HG03432 (cell line): ENCODE data around the gene CPO.

Experiments used
- ATAC-seq: cut with Tn5 transposase; IDR thresholded peaks from one replicate; pipeline ENCODE4 v1.9.1; 2021; ENCODE audit warnings: mild to moderate bottlenecking, moderate library complexity; ENCODE audit not compliant: unreplicated experiment

Gene CPO

GRCh38 chr2:206970589-206971360 is 31.5 kb downstream of the CPO start:
- no peak for ATAC-seq

- ATAC-seq, result no peak
Observed at GRCh38 chr2:206971805-206972204, 32.5 kb downstream of the CPO start.

- no peak for ATAC-seq
Observed at GRCh38 chr2:206974551-206974950, 35.2 kb downstream of the CPO start.

- no peak for ATAC-seq
Observed at GRCh38 chr2:206978746-206979145, 39.4 kb downstream of the CPO start.

- no peak for ATAC-seq
Observed at GRCh38 chr2:206979365-206979764, 40.0 kb downstream of the CPO start.

- ATAC-seq, result no peak
Observed at GRCh38 chr2:206979922-206980321, 40.6 kb downstream of the CPO start.

DNA sequence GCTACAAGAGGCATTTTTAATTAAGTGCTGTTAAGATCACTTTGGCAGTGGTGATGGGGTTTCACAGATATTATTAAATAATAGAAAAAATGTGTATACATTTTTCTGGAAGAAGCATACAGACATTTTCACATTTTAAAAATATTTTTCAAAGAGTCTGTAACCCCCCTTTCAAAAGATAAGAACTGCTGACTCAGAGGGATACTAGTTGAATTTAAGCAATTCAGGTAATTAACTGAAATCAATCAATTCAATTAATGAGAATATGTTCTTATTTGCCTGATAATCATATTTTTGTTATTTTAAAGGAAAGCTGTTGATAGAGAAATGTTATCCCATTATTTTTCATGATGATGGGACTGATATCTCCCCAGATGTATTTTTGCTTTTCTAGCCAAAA is 41.1 kb downstream of the CPO start:
- no peak for ATAC-seq

- ATAC-seq, result no peak
Observed at GRCh38 chr2:206981086-206981674, 41.9 kb downstream of the CPO start.

- peak; percentile 38 for ATAC-seq
Observed at GRCh38 chr2:206981739-206982340, 42.5 kb downstream of the CPO start.

GRCh38 chr2:206982360-206982955 is 43.1 kb downstream of the CPO start:
- ATAC-seq, result no peak

- ATAC-seq, result no peak
Observed at GRCh38 chr2:206983161-206983859, 44.0 kb downstream of the CPO start.

GRCh38 chr2:206984206-206984605 is 44.9 kb downstream of the CPO start:
- no peak for ATAC-seq

- ATAC-seq, result no peak
Observed at GRCh38 chr2:206986943-206987342, 47.6 kb downstream of the CPO start.

DNA sequence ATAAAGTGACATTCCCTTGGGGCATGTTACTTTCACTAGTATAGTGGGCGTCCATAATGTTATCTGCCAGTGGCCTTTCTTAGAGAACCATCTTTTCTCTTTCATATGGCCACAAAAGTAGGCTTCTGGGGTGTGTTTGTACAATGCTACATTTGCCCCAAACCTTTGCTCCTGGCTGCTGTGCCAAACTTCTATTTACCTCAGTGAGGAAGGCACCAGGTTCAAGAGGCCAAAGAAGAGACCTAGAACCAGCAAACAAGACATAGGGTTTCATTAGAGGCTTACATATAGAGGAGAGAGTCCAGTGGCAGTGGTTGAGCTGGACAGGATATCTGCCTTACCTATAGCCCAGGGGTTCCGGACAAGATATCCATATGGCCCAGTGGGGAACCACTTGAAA is 48.5 kb downstream of the CPO start:
- ATAC-seq, result no peak

- ATAC-seq, result no peak
Observed at GRCh38 chr2:206988884-206989283, 49.6 kb downstream of the CPO start.

DNA sequence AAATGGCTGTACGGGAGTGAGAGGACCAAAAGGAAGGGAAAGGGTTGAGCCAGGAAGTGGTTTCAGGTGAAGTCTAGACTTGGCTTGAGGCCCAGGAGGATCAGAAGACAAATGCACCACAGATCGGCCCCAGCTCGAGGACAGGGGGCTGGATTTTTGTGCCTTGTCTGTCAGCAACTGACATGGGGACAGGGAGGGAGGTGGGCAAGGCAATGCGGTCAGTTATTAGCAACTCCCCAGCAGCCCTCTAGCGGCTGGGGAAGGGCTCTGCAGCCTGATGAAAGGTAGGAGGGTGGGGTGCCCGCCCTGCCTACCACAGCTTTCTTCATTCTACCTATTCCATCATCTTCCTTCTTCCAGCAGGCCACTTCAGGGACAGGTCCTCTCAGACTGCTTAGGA is 50.0 kb downstream of the CPO start:
- ATAC-seq, result peak; percentile 91

DNA sequence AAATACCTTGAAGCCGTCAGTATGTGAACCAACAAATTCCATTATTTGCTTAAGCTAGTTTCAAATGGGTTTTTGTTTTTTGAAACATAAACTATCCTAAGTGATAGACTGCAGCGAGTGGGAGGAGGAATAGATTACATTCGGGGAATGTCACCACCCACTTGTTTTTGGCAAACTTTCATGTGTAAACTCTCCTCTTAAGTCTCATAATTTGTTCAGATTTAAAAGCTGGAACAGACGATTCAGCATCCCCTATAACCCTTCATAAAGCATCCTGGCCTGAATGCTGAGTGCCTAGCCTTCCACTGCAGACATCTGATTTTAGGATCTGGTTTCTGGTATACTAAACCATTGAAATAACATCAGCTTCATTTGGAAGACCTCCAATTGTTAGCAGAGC is 51.0 kb downstream of the CPO start:
- ATAC-seq, result no peak

DNA sequence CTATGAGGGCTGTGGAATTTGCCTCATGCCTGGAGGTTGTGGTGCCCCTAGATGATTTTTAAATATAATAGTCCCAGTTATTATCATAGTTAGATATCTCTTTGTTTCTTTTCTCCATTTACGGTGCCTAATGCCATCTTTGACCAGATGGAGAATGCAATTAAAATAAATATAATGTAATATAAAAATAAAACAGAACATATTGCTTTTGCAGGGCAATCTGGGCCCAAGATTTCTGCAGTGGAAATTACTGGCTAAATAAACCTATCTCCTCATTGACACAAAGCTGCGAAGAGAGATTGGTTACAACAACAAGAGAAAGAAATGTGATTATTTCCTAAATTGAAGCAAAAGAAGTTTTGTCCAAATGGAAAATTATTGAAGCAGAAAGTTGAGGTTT is 51.8 kb downstream of the CPO start:
- no peak for ATAC-seq

- no peak for ATAC-seq
Observed at GRCh38 chr2:206993396-206993911, 54.1 kb downstream of the CPO start.

- no peak for ATAC-seq
Observed at GRCh38 chr2:206993964-206994363, 54.6 kb downstream of the CPO start.

DNA sequence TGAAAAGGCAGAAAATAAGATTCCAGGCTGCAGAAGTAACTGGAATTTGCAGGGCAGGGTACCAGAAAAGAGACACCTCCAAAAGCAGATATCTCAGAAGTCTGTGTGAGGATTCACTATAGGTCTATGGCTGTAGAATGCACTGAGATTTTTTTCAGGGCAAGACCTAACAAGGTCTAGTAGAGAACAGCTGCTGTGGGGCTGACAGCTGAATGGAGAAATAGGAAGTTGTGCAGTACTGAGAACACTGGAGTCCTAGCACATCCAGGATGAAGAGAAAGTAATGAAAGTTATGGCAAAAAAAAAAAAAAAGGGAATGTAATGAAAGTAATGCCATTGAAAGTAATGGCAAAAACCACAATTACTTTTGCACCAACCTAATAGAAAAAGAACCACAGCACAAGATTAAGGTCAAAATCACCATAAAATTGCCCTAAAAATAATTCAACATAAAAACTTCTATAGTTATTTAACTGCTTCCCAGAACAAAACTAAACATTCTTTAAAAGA is 57.3 kb downstream of the CPO start:
- ATAC-seq, result no peak
